OCI-LY3 (cell line): ENCODE measurements around the gene OTUD7B.

Source experiments
- H2AFZ ChIP-seq: fragments of 200-600, 300-600 bp; shearing (Covaris generic); 2 replicates; pipeline ENCODE4 v1.6.0; 2014; ENCODE audit warnings: antibody characterized with exemption, low read depth, low read length
- H3K27ac ChIP-seq: fragments of 200-600, 300-600 bp; sonication (generic); 2 replicates; pipeline ENCODE4 v1.5.1; 2014; ENCODE audit warnings: mild to moderate bottlenecking, low read length, moderate library complexity, mixed read lengths
- H3K27me3 ChIP-seq: fragments of 200-600, 300-600 bp; sonication (generic); 2 replicates; pipeline ENCODE4 v1.6.1; 2014; ENCODE audit warnings: low read depth, low read length, mixed read lengths
- H3K36me3 ChIP-seq: fragments of 200-600, 300-600 bp; sonication (generic); replicated peaks from 2 replicates; pipeline ENCODE3; 2014; ENCODE audit warnings: low read depth, low read length, mixed read lengths
- H3K4me1 ChIP-seq: fragments of 300-600, 200-600 bp; sonication (generic); 2 replicates; pipeline ENCODE4 v1.6.1; 2014; ENCODE audit warnings: low read length, mixed read lengths
- H3K4me2 ChIP-seq: fragments of 200-600, 300-600 bp; sonication (generic); 2 replicates; pipeline ENCODE4 v1.6.1; 2014; ENCODE audit warnings: low read length, mixed read lengths
- H3K4me3 ChIP-seq: fragments of 300-600, 200-600 bp; sonication (generic); 2 replicates; pipeline ENCODE4 v1.5.1; 2014; ENCODE audit warnings: antibody characterized with exemption, mild to moderate bottlenecking, low read length, moderate library complexity
- H3K79me2 ChIP-seq: fragments of 300-600, 200-600 bp; shearing (Covaris generic); 2 replicates; pipeline ENCODE4 v1.6.1; 2014; ENCODE audit warnings: mild to moderate bottlenecking, low read length, mixed read lengths
- H3K9ac ChIP-seq: fragments of 300-600, 200-600 bp; shearing (Covaris generic); 2 replicates; pipeline ENCODE4 v1.6.0; 2014; ENCODE audit warnings: mild to moderate bottlenecking, low read length, moderate library complexity
- H3K9me3 ChIP-seq: fragments of 200-600, 300-600 bp; shearing (Covaris generic); 2 replicates; pipeline ENCODE4 v1.6.1; 2014; ENCODE audit warnings: low read length, mixed read lengths; ENCODE audit not compliant: insufficient read depth
- H4K20me1 ChIP-seq: fragments of 200-600, 300-600 bp; sonication (generic); 2 replicates; pipeline ENCODE4 v1.6.1; 2016; ENCODE audit warnings: low read length, mixed read lengths; ENCODE audit not compliant: insufficient read depth
- CTCF ChIP-seq: fragments of 200-600, 300-600 bp; sonication (generic); IDR thresholded peaks from 2 replicates; pipeline ENCODE4 v1.5.1; 2014; ENCODE audit warnings: antibody characterized with exemption, low read length, low read depth
- EZH2phosphoT487 ChIP-seq: fragments of 200-600 bp; shearing (Covaris generic); IDR thresholded peaks from 2 replicates; pipeline ENCODE4 v1.6.1; 2018; ENCODE audit warnings: antibody characterized with exemption, mixed run types, low read depth

OTUD7B gene

DNA sequence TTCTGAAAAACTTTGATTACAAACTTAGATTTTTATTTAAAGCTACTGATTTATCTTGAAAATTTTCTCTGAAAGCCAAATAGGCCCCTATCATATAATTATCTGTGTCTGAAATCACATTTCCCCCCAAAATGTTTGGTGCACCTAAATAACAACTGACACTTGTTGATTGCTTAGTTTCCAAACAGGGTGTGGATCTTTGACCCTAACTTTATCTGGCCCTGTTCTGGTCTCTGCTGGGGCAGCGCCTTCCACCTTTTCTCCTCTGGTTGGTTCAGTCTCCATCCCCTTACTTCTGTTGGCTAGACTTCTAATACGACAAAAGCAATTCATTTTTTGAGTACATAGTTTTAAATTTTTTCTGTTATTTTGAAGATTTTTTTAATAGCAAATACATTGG lies 10.2 kb upstream of the OTUD7B start:
- Histone ChIP-seq H3K27me3 (peaks cover 20% of the 10 kb centered on the region; the same call in 1 of the 2 replicates), H3K4me3 (no peak overlapping the region), H4K20me1 (no peaks in the 10 kb centered on the region), H3K4me1 (peaks cover 14% of the 10 kb centered on the region), H3K9me3 (no peaks in the 10 kb centered on the region), H2AFZ (no peak overlapping the region), H3K4me2 (no peak overlapping the region), H3K27ac (no peak overlapping the region), H3K79me2 (no peaks in the 10 kb centered on the region), H3K9ac (no peak overlapping the region), H3K36me3 (no peaks in the 10 kb centered on the region)
- TF ChIP-seq EZH2phosphoT487 (no peak), CTCF (no peak)

DNA sequence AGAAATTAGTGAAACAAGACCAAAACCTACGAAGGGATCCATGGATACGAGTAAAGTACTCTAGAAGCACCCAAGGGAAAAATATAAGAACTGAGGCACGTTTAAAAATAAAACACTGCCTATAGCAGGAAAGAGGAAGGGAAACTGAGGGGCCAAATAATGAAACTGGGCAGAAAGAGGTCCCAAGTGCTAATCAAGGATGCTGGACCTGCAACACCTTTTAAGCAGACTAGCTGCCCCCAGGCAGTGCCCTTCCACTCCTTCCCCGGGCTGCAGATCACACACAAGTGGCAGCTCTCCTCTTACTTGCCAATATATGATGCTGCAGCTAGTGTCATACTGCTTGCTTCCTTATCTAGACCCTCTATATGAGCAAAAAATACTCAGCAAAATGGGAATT lies 7.6 kb upstream of the OTUD7B start:
- H3K27ac ChIP-seq: no peak overlapping the region

GRCh38 chr1:150017206-150017750 lies 6.8 kb upstream of the OTUD7B start:
- no peak overlapping the region for H3K9ac ChIP-seq

More for the DNA sequence above, 7.6 kb upstream of the OTUD7B start:
- H4K20me1 ChIP-seq: no peaks in the 10 kb centered on the region
- no peak overlapping the region for H2AFZ ChIP-seq
- H3K4me2 ChIP-seq: peak overlapping the region; percentile 38
- H3K27me3 ChIP-seq: peaks cover 12% of the 10 kb centered on the region; the same call in 1 of the 2 replicates
- H3K4me1 ChIP-seq: peaks cover 14% of the 10 kb centered on the region
- H3K79me2 ChIP-seq: no peaks in the 10 kb centered on the region
- H3K9ac ChIP-seq: no peak overlapping the region
- 0 out of 2 replicates have a peak overlapping the region, but pooled peaks have one; percentile 2 for H3K4me3 ChIP-seq
- no peak for TF ChIP-seq CTCF
- TF ChIP-seq EZH2phosphoT487: no peak
- no peaks in the 10 kb centered on the region for H3K9me3 ChIP-seq
- H3K36me3 ChIP-seq: no peaks in the 10 kb centered on the region

GRCh38 chr1:150015651-150016131 lies 5.2 kb upstream of the OTUD7B start:
- Histone ChIP-seq H3K9ac (no peak overlapping the region), H3K4me3 (no peak overlapping the region), H2AFZ (no peak overlapping the region), H3K79me2 (no peaks in the 10 kb centered on the region), H4K20me1 (no peaks in the 10 kb centered on the region), H3K27ac (no peak overlapping the region), H3K4me1 (peaks cover 18% of the 10 kb centered on the region), H3K36me3 (no peaks in the 10 kb centered on the region), H3K9me3 (no peaks in the 10 kb centered on the region), H3K27me3 (peaks cover 13% of the 10 kb centered on the region; the same call in 1 of the 2 replicates), H3K4me2 (no peak overlapping the region)
- TF ChIP-seq EZH2phosphoT487: no peak
- no peak for TF ChIP-seq CTCF

More at GRCh38 chr1:150017206-150017750, 6.8 kb upstream of the OTUD7B start:
- H3K4me3 ChIP-seq: no peak overlapping the region
- no peaks in the 10 kb centered on the region for H3K79me2 ChIP-seq
- H3K27ac ChIP-seq: no peak overlapping the region
- TF ChIP-seq CTCF: no peak
- no peak for TF ChIP-seq EZH2phosphoT487
- H3K9me3 ChIP-seq: no peaks in the 10 kb centered on the region
- H3K4me1 ChIP-seq: peaks cover 14% of the 10 kb centered on the region
- H3K27me3 ChIP-seq: peaks cover 9% of the 10 kb centered on the region; the same call in 1 of the 2 replicates
- no peak overlapping the region for H3K4me2 ChIP-seq
- no peaks in the 10 kb centered on the region for H3K36me3 ChIP-seq
- H2AFZ ChIP-seq: no peak overlapping the region
- H4K20me1 ChIP-seq: no peaks in the 10 kb centered on the region
